ENCODE results near the gene TTC23. TPM values are rescaled to one million over a fixed set of nuclear protein-coding genes. Genes with fewer than 3 reads are reported as not detected.

TTC23 gene
- total RNA-seq, 1 donor from 2014 or later = 11.6 TPM

- DNase-seq (ENCODE audit: low read depth) = no peak
- no peaks in the 10 kb centered on the region for H3K36me3 ChIP-seq (ENCODE audit: control insufficient read depth, insufficient read depth, low read length)
- no peak overlapping the region for H3K4me3 ChIP-seq (ENCODE audit: low read depth, low read length)
- no peaks in the 10 kb centered on the region for H3K27me3 ChIP-seq (ENCODE audit: control insufficient read depth, insufficient read depth, low read length)
- TF ChIP-seq CTCF (IDR thresholded peaks at IDR 0.05; ENCODE audit: insufficient read depth, low read length, poor library complexity, severe bottlenecking) = no peak
Observed at GRCh38 chr15:99090011-99090699, 159.2 kb downstream of the TTC23 start.

- no peak for TF ChIP-seq CTCF (IDR thresholded peaks at IDR 0.05; ENCODE audit: insufficient read depth, low read length, poor library complexity, severe bottlenecking)
- no peak overlapping the region for H3K4me3 ChIP-seq (ENCODE audit: low read depth, low read length)
- no peaks in the 10 kb centered on the region for H3K36me3 ChIP-seq (ENCODE audit: control insufficient read depth, insufficient read depth, low read length)
- H3K27me3 ChIP-seq (ENCODE audit: control insufficient read depth, insufficient read depth, low read length) = no peaks in the 10 kb centered on the region
- DNase-seq (ENCODE audit: low read depth) = no peak
Observed at GRCh38 chr15:99087405-99087943, 161.9 kb downstream of the TTC23 start.

GRCh38 chr15:99086327-99086667 is 163.1 kb downstream of the TTC23 start:
- H3K36me3 ChIP-seq (ENCODE audit: control insufficient read depth, insufficient read depth, low read length) = no peaks in the 10 kb centered on the region
- no peaks in the 10 kb centered on the region for H3K27me3 ChIP-seq (ENCODE audit: control insufficient read depth, insufficient read depth, low read length)
- DNase-seq (ENCODE audit: low read depth) = no peak
- H3K4me3 ChIP-seq (ENCODE audit: low read depth, low read length) = no peak overlapping the region
- TF ChIP-seq CTCF (IDR thresholded peaks at IDR 0.05; ENCODE audit: insufficient read depth, low read length, poor library complexity, severe bottlenecking) = no peak

Other genes with a start within 250 kb of the TTC23 start
- 0.21 TPM in 1 of 2 replicates, not detected in the other for gene PGPEP1L, start 241.8 kb downstream of the TTC23 start, total RNA-seq
- 3.7 and 3.9 TPM in 2 replicates for gene SYNM, start 144.5 kb downstream of the TTC23 start, total RNA-seq
- gene LRRC28, start 1.9 kb upstream of the TTC23 start, total RNA-seq = 28.0 and 34.2 TPM in 2 replicates